ENCODE results near the gene DPYSL3.
"Not testable (repeated sequence)": the region's sequence is repeated elsewhere in the genome, so short reads cannot be mapped to it uniquely, and the experiment has no call there.

Gene DPYSL3

DNA sequence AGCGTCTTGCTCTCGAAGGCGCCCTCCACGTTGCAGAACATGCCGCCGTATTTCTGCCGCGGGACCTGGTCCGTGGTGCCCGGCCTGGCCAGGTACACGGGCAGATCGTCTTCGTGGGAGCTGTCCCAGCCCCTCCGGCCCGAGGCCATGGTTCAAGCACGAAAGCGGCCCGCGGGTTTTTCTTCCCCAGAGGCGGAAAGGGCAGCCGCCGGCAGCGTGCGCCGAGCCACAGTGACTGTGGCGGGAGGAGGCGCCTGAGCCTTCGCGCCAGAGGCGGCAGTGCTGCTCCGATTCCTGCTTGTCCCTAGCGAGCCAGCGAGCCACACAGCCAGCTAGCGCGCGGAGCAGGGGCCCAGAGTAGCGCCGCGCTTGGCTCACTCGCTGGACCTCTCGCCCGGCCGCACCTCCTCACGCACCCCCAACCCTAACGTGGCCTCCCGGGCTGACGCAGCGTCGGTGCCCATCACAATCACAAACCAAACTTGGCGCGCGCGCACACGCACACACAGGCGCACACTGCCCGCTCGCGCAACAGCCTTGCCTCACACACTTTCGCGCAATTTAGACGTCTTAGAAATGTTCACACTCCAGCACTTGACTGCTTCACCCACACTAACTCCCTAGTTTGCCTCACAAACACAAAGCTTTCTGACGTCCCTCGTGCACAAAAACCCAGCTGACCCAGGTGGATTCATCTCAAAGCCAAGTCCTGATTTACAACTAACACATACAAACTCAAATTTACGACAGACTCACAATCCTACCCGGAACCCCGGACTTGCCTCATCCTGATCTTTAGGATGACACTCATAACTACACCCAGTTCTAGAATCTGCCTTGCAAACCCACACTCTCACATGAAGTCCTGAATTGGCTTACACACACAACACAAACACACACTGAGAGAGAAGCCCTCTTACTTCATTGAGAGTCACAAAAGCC is at the start of gene DPYSL3:
DPYSL3 (minus strand) TSS at position 359 of the 942 bp plus-strand sequence; CDS start at position 149, 210 bp downstream.
- DNase-seq (ENCODE audit: low read depth), result peak; percentile 80

DNA sequence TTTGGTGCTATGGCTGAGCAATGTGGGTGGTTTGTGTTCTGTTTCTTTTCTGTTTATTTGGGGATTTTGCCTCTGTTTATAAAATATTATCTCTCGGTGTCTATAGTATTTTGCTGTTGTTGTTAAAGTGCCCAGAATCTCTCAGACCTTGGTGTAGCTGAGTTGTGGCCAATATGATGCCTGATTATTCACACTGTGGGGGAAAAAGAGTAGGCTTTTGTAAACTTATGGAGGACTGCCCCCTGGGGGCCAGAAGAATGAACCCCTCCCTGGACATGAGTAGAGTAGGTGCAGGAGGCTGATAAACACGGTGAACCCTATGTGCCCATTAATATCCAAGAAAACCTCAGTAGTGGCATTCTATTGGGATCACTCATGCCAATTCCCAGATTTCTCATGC is 49.0 kb upstream of the DPYSL3 start:
- peak; percentile 81 for DNase-seq (ENCODE audit: low read depth)

DNA sequence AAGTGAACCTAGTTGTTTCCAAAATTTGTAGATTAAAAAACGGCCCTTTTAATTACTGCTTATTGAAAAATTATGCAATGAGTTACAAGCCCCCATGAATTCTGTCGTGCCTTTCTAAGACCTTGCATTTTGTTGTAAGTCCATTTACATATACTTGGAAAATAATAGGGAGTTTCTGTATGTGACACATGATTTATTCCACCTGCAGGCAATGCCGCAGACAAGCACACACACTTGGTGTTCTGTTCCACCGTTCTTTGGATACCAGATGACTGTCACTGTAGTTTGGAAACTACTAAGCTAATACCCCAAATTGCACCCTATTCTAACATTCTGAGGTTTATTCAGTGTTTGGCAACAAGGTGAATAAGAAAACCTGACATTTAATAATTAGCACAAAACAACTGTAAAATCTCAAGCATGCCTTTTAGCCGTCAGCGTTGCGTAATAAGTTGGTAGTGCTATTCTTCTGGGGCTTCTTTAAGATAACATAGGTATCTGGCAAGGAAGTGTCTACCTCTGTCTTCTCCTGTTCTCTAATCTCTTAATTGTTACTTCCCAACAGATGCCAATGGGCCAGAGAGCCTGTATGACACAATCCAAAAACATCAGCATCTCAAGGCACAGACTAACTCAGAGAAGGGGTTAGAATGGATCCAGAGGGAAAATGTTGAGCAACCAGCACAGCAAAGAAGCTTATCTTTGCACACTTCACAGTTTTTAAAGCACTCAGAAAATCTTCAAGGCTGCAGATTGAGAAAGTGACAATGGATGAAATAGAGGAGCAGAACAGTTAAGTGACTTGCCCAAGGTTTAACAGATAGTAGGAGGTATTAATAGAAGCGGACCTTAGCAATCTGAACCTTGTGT is 48.2 kb upstream of the DPYSL3 start:
- DNase-seq (ENCODE audit: low read depth), result no peak

DNA sequence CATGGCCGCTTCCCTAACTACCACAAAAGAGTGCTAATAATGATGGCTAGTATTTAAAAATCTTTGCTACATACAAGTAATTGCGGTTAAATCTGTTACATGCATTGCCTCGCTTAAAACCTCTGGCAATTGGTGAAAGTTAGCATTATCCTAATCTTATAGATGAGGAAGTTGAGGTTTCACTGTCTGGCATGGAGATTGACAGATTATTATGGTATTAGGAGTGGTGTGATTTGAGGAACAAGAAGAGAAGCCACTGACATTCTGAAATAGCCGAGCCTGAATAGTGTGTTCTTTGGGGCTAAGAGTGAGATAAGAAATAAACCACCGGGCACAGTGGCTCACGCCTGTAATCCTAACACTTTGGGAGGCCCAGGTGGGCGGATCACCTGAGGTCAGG is 45.3 kb upstream of the DPYSL3 start:
- no peak for DNase-seq (ENCODE audit: low read depth)

DNA sequence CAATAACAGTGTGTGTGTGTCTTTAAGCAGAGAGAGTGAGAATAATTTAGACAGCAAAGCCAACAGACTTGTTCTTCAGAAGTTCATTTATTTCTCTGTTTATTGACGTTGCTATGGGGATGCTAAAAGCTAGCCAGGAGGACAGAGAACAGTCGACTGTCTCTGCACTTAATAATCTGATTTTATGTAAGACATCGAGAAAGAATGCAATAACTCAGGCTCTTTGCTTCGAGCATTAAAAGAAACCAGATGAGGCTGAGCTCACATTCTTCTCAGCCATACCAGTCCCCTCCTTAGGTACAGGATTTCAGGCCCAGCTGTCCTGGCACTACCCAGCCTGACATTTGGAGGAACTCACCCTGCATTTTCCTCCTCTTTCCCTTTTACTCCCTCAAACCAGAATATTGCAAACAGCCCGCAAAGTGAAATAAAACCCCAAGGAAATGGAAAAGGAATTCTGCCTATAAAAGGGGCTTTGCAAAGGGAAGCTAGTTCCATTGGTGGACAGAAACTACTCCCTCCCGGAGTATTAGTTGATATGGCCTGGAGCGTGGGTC is 44.5 kb upstream of the DPYSL3 start:
- DNase-seq (ENCODE audit: low read depth), result peak; percentile 90

DNA sequence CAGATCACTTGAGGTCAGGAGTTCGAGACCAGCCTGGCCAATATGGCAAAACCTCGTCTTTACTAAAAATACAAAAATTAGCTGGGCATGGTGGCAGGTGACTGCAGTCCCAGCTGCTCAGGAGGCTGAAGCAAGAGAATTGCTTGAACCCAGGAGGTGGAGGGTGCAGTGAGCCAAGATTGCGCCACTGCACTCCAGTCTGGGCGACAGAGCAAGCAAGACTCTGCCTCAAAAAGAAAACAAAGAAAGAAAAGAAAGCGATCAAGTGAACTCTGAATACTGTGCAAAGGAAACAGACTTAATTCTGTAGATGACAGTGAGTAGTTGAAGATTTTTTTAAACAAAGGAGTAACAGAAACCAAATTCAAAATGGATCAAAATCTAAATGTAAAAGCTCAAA is 43.9 kb upstream of the DPYSL3 start:
- DNase-seq (ENCODE audit: low read depth), result not testable (repeated sequence)

DNA sequence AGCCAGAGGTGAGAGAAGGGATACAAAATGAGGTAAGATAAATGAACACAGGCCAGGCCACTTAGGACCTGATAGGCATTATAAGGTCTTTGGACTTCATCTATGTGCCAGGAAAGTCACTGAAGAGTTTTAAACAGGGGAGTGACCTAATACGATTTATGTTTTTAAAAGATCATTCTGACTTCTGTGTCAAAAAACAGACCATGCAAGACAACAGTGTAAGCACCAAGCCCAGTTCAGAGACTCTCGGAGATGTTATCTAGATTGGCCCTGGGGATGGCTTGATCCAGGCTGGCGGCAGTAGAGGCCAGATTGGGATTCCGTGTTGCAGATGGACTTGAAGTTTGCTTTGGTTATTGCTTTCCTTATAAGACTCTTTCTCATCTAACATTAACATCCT is 43.0 kb upstream of the DPYSL3 start:
- DNase-seq (ENCODE audit: low read depth), result no peak

DNA sequence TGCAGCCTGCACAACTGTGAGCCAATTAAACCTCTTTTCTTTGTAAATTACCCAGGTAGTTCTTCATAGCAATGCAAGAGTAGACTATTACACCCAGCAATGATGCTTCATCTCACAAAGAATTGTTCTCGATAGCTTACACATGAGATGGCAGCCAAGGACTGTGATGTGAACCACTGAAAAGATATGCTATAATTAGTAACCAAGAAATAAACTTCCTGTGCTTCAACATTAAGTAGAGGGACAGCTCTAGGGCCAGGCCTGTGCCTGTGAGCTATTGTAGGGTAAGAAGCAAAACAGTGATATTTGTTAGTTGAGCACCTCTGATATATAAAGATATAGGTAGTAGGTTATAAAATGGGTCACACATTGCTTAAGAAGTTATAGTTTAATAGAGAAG is 41.8 kb upstream of the DPYSL3 start:
- DNase-seq (ENCODE audit: low read depth), result peak; percentile 30

DNA sequence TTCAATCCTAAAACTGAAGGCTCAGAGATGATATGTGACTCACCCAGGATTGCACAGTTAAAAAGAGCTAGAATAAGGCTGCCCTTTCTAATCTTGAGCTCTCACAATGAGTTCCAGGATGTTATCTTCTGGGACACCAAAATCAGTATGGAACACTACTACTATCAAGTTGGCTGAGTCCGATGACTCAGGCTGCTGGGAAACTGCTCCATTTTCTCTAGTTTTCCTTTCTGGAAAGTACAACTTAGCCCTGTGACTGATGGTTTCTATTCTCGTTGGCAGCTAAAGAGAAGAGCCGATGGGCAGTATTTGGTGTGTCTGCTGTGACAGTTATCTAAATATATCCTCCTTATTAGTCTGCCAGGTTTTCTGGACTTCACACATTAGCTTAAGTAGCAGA is 37.9 kb upstream of the DPYSL3 start:
- peak; percentile 39 for DNase-seq (ENCODE audit: low read depth)

DNA sequence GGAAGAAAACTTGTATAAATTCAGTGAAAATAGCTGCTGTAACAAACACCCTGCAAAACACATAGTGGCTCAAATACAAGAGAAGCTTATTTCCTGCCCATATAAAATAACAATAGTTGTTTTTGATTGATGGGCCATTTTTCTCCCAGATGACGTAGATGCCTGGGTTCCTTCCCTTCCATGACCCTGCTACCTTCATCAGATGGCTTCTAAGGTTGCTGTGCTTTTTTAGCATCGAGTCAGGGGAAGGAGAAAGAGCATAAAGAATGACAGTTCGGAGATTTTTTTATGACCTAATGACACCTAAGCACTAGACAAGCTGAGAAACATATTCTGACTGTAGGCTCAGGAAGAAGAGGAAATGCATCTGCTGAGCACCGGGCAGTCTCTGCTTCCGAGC is 34.7 kb upstream of the DPYSL3 start:
- no peak for DNase-seq (ENCODE audit: low read depth)

DNA sequence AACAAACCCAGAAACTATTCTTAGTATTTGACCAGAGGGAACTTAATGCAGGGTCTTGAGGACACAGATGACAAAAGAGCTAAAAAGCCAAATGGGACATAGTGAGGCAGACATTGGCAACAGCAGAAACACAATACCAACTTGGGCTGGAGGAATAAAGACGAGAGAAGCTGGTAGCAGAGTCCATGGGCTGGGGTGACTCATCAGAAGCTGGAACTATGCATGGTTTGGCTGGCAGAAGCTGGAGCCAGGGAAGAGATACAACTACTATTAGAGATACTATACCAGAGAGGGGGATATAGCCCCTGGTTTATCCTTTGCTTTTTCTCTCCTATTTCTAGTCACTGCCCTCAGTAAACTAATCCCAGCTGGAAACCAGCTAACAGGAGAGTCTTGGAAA is 29.2 kb upstream of the DPYSL3 start:
- DNase-seq (ENCODE audit: low read depth), result peak; percentile 63

DNA sequence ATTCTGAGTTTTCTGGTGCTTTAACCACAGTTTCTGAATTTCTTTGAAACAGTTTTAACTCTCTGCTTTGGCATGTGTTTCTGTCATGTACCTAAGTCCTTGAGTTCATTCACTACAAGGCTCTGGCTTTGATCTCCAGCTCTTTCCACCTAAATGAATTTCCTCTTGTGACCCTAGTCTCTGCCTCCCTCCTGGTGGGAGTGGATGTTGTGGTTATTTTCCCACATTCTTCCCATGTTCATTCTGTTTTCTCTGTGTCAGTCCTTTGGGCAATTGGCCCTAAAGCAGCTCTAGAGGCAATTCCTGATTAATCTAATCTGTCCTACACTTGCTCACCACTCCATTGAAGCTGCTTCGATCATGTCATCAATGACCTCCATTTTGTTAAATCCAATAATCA is 28.4 kb upstream of the DPYSL3 start:
- DNase-seq (ENCODE audit: low read depth), result peak; percentile 46

DNA sequence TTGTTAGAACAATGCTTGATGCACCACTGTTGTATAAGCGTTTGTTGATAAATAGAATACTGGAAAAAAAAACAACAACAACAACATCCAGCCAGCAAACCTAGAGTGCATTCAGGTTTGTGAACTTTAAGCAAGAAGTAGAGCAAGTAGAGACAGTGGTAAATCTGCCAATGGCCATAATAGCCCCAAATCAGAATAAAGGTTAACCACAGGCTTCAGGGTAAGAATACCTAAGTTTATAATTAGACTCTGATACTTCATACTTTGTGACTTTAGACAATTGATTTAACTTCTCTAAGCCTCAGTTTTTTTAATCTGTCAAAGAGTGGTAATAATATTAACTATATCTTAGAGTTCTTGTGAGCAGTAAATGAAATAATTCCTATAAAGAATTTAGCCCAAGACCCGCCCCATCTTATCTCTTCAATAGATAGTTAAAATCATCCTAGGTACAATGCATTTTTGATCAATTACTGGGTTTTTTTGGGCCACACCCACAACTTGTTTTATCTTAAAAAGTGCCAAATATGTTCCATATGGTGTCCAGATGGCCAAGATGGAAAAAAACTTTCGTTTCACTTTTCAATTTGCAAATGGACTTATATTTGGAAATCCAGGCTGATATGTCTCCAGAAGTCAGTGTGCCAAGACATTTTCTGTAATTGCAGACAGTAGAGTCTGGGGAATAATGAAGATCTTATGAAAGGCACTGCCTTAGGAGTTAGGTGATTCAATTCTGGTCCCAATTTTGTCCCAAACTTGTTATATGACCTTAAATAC is 24.5 kb upstream of the DPYSL3 start:
- DNase-seq (ENCODE audit: low read depth), result peak; percentile 56

DNA sequence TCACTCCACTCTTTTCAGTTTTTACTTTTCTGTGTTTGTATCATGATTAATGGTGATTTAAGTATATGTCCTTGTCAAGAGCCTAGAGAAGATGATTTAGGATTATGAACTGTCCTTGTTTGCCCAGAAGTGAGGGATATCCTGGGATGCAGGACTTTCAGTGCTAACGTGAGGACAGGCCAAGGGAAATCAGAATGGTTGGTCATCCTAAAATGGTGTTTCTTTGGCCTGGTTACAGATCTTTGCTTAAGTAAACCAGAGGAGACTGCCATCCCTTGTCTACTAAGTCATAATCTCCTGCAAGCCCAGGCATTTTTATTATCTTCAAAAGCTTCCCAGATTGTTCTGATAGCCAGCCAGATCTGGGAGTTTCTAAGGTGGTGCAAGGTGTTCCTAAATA is 22.3 kb upstream of the DPYSL3 start:
- DNase-seq (ENCODE audit: low read depth), result no peak

DNA sequence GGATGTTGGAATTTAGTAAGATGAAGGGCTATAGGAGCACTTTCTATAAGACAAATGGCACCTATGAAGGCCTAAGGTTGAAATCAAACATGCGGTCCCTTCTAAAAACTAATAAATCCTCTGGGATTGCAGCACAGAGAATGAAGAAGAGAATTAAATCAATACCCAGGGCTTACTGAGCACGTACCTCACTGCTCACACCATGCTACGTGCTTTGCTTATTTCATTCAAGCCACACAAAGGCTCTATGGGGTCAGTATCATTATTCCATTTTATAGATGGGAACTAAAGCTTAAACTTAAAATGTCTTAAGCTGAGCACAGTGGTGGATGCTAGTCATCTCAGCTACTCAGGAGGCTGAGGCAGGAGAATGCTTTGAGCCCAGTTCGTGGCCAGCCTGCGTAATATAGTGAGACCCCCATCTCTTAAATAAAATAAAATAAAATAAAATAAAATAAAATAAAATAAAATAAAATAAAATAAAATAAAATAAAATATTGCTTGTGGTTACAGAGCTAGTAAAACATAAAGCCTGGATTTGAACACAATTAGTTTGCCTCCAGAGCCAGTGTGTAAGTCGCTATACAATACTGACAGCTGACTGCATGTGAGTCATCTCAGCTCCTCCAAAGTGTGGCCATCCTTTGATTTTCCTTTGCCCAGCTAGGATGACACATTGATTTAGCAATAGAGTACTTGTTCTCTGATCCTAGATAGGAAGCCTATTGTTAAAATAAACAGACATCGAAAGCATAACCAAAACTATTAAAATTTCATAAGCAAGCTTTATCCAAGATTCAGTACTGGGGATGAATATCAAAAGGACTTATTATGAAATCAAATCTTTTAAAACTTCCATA is 20.9 kb upstream of the DPYSL3 start:
- peak; percentile 88 for DNase-seq (ENCODE audit: low read depth)

DNA sequence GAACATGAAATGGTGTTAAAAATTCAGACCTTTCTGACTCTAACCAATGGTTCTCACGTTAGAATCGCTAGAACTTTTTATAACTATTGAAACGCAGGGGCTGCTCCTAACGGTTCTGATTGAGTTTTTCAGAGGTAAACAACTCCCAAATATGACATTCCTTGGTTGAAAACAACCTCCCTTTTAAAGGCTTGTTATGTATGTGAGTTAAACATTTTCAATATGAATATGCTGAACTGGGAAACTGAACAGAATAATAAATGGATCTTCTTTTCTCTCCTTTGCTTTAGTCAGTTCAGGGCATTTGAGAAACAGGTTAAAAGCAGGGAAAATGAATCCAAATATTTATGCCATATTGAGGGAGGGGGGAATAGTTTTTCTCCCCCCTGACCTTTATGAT is 13.2 kb upstream of the DPYSL3 start:
- DNase-seq (ENCODE audit: low read depth), result no peak

DNA sequence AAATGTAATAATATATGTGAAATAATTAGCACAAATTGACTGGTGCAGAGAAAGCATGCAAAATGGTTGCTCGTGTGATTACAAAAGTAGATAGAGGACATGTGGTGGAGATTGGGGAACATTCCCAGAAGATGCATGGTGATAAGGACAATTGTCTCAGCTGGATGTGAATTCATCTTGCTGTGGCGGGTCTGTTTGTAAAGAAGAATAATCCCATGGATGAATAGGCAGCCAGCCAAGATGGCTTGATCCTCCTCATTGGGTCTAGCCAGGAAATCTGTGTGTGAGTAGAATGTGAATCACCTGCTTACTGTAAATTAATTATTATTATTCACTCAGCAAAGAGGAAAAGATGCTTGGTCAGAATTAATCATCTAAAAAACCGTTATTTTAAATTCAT is 12.6 kb upstream of the DPYSL3 start:
- DNase-seq (ENCODE audit: low read depth), result peak; percentile 59

DNA sequence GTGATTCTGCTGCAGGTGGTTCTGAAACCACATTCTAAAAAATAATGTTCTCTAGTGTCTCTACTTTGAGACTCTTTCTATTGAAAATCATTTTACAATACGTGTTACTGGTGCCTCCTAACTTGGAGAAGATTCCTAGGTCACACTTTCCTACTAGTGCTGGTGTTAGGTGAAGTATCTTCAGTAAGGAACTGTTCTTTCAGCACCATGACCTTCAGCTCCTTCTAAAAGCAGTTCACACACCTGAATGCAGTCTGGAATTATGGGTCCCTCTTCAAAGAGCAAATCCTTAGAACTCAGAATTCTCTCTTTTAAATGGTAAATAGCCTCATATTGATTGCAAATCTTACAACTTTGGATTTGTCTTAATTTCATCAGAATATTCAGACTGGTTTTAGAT is 10.6 kb upstream of the DPYSL3 start:
- DNase-seq (ENCODE audit: low read depth), result no peak

DNA sequence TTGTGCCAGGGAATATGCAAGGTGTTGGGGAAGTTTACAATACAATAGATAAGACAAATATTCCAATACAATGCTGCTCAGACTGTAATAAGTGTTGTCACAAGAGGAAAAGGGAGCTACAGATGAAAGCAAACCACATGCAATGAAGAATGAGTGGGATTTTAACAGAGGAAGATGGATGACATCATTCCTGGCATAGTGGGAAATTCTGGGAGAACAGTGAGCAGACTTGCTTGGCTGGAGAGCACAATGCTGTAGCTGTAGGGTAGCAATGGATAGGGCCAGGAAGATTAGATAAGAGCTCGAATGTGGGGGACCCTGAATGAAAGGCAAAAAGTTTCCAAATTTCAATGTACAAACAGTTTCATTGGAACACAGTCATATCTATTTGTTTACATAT is 9.5 kb upstream of the DPYSL3 start:
- no peak for DNase-seq (ENCODE audit: low read depth)

DNA sequence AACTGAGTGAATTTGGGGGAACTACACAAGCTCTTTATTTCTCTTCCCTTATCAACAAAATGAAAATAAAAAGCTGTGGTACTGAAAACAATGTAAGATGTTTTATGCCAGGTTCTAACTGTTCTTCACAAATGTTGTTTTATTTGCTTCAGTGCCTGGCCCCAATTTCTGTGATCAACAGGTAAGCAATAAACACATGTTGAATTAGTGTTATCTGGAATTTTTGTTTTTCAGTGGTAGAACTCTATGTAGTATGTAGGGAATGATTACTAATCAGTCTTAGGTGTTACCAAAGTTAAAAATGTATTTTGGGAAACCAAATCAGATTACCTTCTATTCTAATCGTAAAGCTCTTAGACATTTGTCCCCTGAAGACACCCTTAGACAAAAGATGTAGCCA is 7.5 kb upstream of the DPYSL3 start:
- no peak for DNase-seq (ENCODE audit: low read depth)

DNA sequence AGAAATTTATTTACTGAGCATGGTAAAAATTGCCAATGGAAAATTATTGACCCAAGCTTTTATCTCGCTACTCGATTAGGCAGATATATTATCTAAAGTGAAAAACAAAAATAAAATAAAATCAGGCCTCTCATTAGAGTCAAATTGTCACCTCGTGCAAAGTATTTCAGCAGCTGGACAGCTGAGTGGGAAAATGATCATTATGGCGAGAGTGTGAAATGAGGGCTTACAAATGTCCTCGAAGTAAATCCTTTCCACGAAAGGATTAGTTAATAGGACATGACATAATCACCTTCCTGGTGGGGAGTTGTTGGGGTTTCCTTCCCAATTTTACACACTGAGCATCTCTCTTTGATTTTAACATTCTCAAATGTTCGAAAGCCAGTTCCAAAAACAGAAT is 5.4 kb upstream of the DPYSL3 start:
- DNase-seq (ENCODE audit: low read depth), result no peak

All from EH (cell line).